NCI-H2029 (cell line): ENCODE data around the gene FIGNL2.
A peak's percentile ranks its signal among the peaks of the same experiment; 100 is the strongest.
"Not testable (repeated sequence)": the region's sequence is repeated elsewhere in the genome, so short reads cannot be mapped to it uniquely, and the experiment has no call there.

Source experiments
- DNase-seq: peaks from one replicate; lab custom pipeline; 2025; lab: John Stamatoyannopoulos, UW

FIGNL2 gene

GRCh38 chr12:51834411-51834810, 14.1 kb downstream of the FIGNL2 start:
- DNase-seq, result no peak

GRCh38 chr12:51833448-51834227, 14.9 kb downstream of the FIGNL2 start:
- no peak for DNase-seq

- DNase-seq, result no peak
Measured at GRCh38 chr12:51832354-51833107, 16.0 kb downstream of the FIGNL2 start.

- DNase-seq, result not testable (repeated sequence)
Measured at GRCh38 chr12:51831817-51832216, 16.7 kb downstream of the FIGNL2 start.

GRCh38 chr12:51829641-51830040, 18.9 kb downstream of the FIGNL2 start:
- DNase-seq, result no peak

GRCh38 chr12:51829011-51829481, 19.5 kb downstream of the FIGNL2 start:
- no peak for DNase-seq

- peak; percentile 49 for DNase-seq
Measured at GRCh38 chr12:51827925-51828818, 20.3 kb downstream of the FIGNL2 start.

GRCh38 chr12:51826881-51827280, 21.6 kb downstream of the FIGNL2 start:
- no peak for DNase-seq

GRCh38 chr12:51825216-51825615, 23.3 kb downstream of the FIGNL2 start:
- no peak for DNase-seq

- DNase-seq, result peak; percentile 71
Measured at GRCh38 chr12:51823875-51824565, 24.5 kb downstream of the FIGNL2 start.

- no peak for DNase-seq
Measured at GRCh38 chr12:51822956-51823355, 25.6 kb downstream of the FIGNL2 start.

GRCh38 chr12:51822261-51822616, 26.3 kb downstream of the FIGNL2 start:
- DNase-seq, result no peak

- no peak for DNase-seq
Measured at GRCh38 chr12:51821440-51822260, 26.9 kb downstream of the FIGNL2 start.

- DNase-seq, result peak; percentile 54
Measured at GRCh38 chr12:51820526-51821439, 27.7 kb downstream of the FIGNL2 start.

- DNase-seq, result peak; percentile 60
Measured at GRCh38 chr12:51819736-51820525, 28.6 kb downstream of the FIGNL2 start.

GRCh38 chr12:51818566-51819300, 29.8 kb downstream of the FIGNL2 start:
- DNase-seq, result no peak

GRCh38 chr12:51818086-51818485, 30.4 kb downstream of the FIGNL2 start:
- DNase-seq, result no peak
